Transverse colon (tissue), 4 donors: Measurements from ENCODE around the gene ACTR1A. TPM values are rescaled to one million over a fixed set of nuclear protein-coding genes. Genes with fewer than 3 reads are reported as not detected.
A peak's percentile ranks its signal among the peaks of the same experiment; 100 is the strongest.

Experiments
- DNase-seq: peaks from one replicate; pipeline ENCODE4 v3.0.0-alpha.2; 2019
- H3K27ac ChIP-seq, 4 donors: fragments of 200-600 bp; sonication (generic); 2 replicates each; pipeline ENCODE4 v1.5.1; 2016 to 2018; ENCODE audit warnings: inconsistent platforms in 4 of 4
- H3K27me3 ChIP-seq: fragments of 200-600 bp; sonication (generic); 2 replicates; pipeline ENCODE4 v1.5.1; 2017; ENCODE audit warnings: inconsistent platforms
- H3K36me3 ChIP-seq, 4 donors: fragments of 200-600 bp; sonication (generic); 2 replicates each; pipeline ENCODE4 v1.5.1; 2017 to 2019; ENCODE audit warnings: inconsistent platforms in 4 of 4
- H3K4me1 ChIP-seq, 4 donors: fragments of 200-600 bp; sonication (generic); 2 replicates each; pipeline ENCODE4 v1.5.1; 2017 to 2020; ENCODE audit warnings: inconsistent platforms in 4 of 4
- H3K4me3 ChIP-seq, 4 donors: fragments of 200-600 bp; sonication (generic); 1 replicate in 1 of 4; 2 replicates in 3 of 4; pipeline versions ENCODE4 v1.5.1 to v1.6.1; 2017 to 2019; ENCODE audit warnings: inconsistent platforms in 4 of 4
- H3K9me3 ChIP-seq, 2 donors: fragments of 200-600 bp; sonication (generic); 2 replicates each; pipeline ENCODE4 v1.5.1; 2017 to 2019; ENCODE audit warnings: inconsistent platforms in 2 of 2
- CTCF ChIP-seq, 5 experiments: fragments of 200-600 bp in 3 of 5; fragments of 450-650 bp in 2 of 5; sonication (generic) in 3 of 5; IDR thresholded peaks; 1 replicate in 2 of 5; 2 replicates in 3 of 5; pipeline ENCODE4 v1.5.1; 2016 to 2017; ENCODE audit warnings: antibody characterized with exemption in 5 of 5, inconsistent platforms in 3 of 5, mild to moderate bottlenecking in 2 of 5, moderate library complexity in 1 of 5
- EP300 ChIP-seq: sonication (generic); formaldehyde crosslinking; IDR thresholded peaks from one replicate; pipeline ENCODE4 v1.6.1; 2017; ENCODE audit warnings: antibody characterized with exemption, low read depth
- POLR2A ChIP-seq: fragments of 450-650 bp; IDR thresholded peaks from one replicate; pipeline ENCODE4 v1.6.1; 2016; ENCODE audit warnings: antibody characterized with exemption, mild to moderate bottlenecking, moderate library complexity
- POLR2AphosphoS5 ChIP-seq, 3 donors: sonication (generic); formaldehyde crosslinking; IDR thresholded peaks; one replicate each; pipeline ENCODE4 v1.6.1; 2016; ENCODE audit warnings: antibody characterized with exemption in 3 of 3
- WGBS, 2 donors: methylation state at CpG; one replicate each; pipeline ENCODE4 v1.1.5; 2018; ENCODE audit warnings: low coverage in 1 of 2; 5-methylcytosine and 5-hydroxymethylcytosine counted together
- in situ Hi-C, 4 donors: fragments of 200-750 bp; cut with MboI; loops; one replicate each; pipeline versions ENCODE4 v1.15.0 to v1.15.1; 2017; ENCODE audit warnings: low sequenced_read_pairs in 3 of 4, low pct_ligation_motif_present in 1 of 4, low pct_unique_long_range_greater_than_20kb in 1 of 4
- intact Hi-C: fragments of 100-400 bp; cut with DNase I; formaldehyde crosslinking; loops from one replicate; pipeline ENCODE4 v1.15.1; 2023; ENCODE audit warnings: low total_unique reads
- total RNA-seq, 4 donors: library from RNA; depleted of rRNA; stranded (reverse); fragments of >200 nt; gene quantifications; one replicate each; pipeline ENCODE4 v1.1.0, GENCODE V29; 2016

ACTR1A gene
- total RNA-seq, 4 donors from 2014 or later, result 49.7 to 90.8 (median 79.4) TPM

- 91 to 100% methylated on average over 2 to 7 of the region's 7 CpGs for WGBS, 2 donors
- Histone ChIP-seq H3K36me3 (peaks cover 0 to 26% (median 15%) of the 10 kb centered on the region in 4 donors), H3K27ac (peak overlapping the region in 3 of 4 donors; percentile 47 to 72 (median 70)), H3K4me1 (peaks cover 7 to 39% (median 21%) of the 10 kb centered on the region in 4 donors), H3K4me3 (no peak overlapping the region), H3K27me3 (no peaks in the 10 kb centered on the region), H3K9me3 (no peaks in the 10 kb centered on the region)
- in situ Hi-C loops (no loop called here), intact Hi-C loops (no loop called here)
- no peak for DNase-seq
- TF ChIP-seq POLR2AphosphoS5 (IDR thresholded peaks at IDR 0.05), result no peak
- TF ChIP-seq CTCF (IDR thresholded peaks at IDR 0.05), result no peak
- no peak for TF ChIP-seq EP300
- no peak for TF ChIP-seq POLR2A
Observed at GRCh38 chr10:102492344-102492939, 10.1 kb downstream of the ACTR1A start.

- in situ Hi-C loops, result no loop called here
- H3K36me3 ChIP-seq, result peaks cover 0 to 39% (median 21%) of the 10 kb centered on the region in 4 donors
- WGBS, 2 donors, result 82 to 100% methylated on average over 4 of the region's 4 CpGs
Observed at GRCh38 chr10:102491136-102491535, 11.4 kb downstream of the ACTR1A start.

GRCh38 chr10:102485093-102485784 lies 17.3 kb downstream of the ACTR1A start:
- in situ Hi-C loops, result no loop called here
- Histone ChIP-seq H3K9me3 (no peaks in the 10 kb centered on the region), H3K4me3 (no peak overlapping the region), H3K27me3 (no peaks in the 10 kb centered on the region), H3K36me3 (peaks cover 0 to 91% (median 56%) of the 10 kb centered on the region in 4 donors), H3K27ac (no peak overlapping the region), H3K4me1 (no peaks in the 10 kb centered on the region)
- DNase-seq, result no peak
- TF ChIP-seq EP300 (no peak), POLR2AphosphoS5 (IDR thresholded peaks at IDR 0.05) (no peak), POLR2A (no peak), CTCF (IDR thresholded peaks at IDR 0.05) (no peak)
- 89 to 90% methylated on average over 7 to 18 of the region's 18 CpGs for whole genome bisulfite sequencing, 2 donors
- intact Hi-C loops, result no loop called here

More at GRCh38 chr10:102491136-102491535, 11.4 kb downstream of the ACTR1A start:
- intact Hi-C loops, result no loop called here
- no peak for DNase-seq
- no peak for TF ChIP-seq POLR2A
- no peak for TF ChIP-seq EP300
- no peak for TF ChIP-seq CTCF (IDR thresholded peaks at IDR 0.05)
- TF ChIP-seq POLR2AphosphoS5 (IDR thresholded peaks at IDR 0.05), result no peak
- Histone ChIP-seq H3K9me3 (no peaks in the 10 kb centered on the region), H3K27ac (no peak overlapping the region), H3K27me3 (no peaks in the 10 kb centered on the region), H3K4me1 (peaks cover 7 to 27% (median 19%) of the 10 kb centered on the region in 4 donors), H3K4me3 (no peak overlapping the region)

GRCh38 chr10:102484021-102484420 lies 18.5 kb downstream of the ACTR1A start:
- intact Hi-C loops (no loop called here), in situ Hi-C loops (no loop called here)
- Histone ChIP-seq H3K36me3 (peaks cover 0 to 81% (median 52%) of the 10 kb centered on the region in 4 donors), H3K4me3 (no peak overlapping the region), H3K4me1 (no peaks in the 10 kb centered on the region), H3K27ac (no peak overlapping the region), H3K27me3 (no peaks in the 10 kb centered on the region), H3K9me3 (no peaks in the 10 kb centered on the region)
- TF ChIP-seq CTCF (IDR thresholded peaks at IDR 0.05), result no peak
- TF ChIP-seq EP300, result no peak
- TF ChIP-seq POLR2AphosphoS5 (IDR thresholded peaks at IDR 0.05), result no peak
- no peak for TF ChIP-seq POLR2A
- DNase-seq, result no peak
- WGBS, 2 donors, result 97% methylated on average over 13 of the region's 13 CpGs; no CpG with 5 or more reads in 1 of the 2 donors
